Measurements from ENCODE around the gene ATG12.

- TF ChIP-seq, protein P1, sequence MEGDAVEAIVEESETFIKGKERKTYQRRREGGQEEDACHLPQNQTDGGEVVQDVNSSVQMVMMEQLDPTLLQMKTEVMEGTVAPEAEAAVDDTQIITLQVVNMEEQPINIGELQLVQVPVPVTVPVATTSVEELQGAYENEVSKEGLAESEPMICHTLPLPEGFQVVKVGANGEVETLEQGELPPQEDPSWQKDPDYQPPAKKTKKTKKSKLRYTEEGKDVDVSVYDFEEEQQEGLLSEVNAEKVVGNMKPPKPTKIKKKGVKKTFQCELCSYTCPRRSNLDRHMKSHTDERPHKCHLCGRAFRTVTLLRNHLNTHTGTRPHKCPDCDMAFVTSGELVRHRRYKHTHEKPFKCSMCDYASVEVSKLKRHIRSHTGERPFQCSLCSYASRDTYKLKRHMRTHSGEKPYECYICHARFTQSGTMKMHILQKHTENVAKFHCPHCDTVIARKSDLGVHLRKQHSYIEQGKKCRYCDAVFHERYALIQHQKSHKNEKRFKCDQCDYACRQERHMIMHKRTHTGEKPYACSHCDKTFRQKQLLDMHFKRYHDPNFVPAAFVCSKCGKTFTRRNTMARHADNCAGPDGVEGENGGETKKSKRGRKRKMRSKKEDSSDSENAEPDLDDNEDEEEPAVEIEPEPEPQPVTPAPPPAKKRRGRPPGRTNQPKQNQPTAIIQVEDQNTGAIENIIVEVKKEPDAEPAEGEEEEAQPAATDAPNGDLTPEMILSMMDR (optimal IDR thresholded peaks at IDR 0.05 in 1 of 3, IDR thresholded peaks at IDR 0.05 in 1 of 3, conservative IDR thresholded peaks at IDR 0.05 in 1 of 3; ENCODE audit: extremely low read depth in 1 of 3, insufficient read depth in 2 of 3, low read length in 3 of 3) = no peak
- no peak for TF ChIP-seq EZH2 (IDR thresholded peaks at IDR 0.05; ENCODE audit: low read length)
Observed at GRCh38 chr5:115829913-115830312, 11.5 kb downstream of the ATG12 start.

Measured in keratinocyte (primary cell).